Stomach smooth muscle (tissue), 2 donors: ENCODE measurements around the gene NCOR1.
A peak's percentile ranks its signal among the peaks of the same experiment; 100 is the strongest.

Experiments used
- H3K27ac ChIP-seq: one replicate; pipeline ENCODE4 v1.7.0; 2013; ENCODE audit warnings: mild to moderate bottlenecking, low read length, inconsistent platforms
- H3K27me3 ChIP-seq, 2 donors: one replicate each; pipeline ENCODE4 v1.7.0; 2013; ENCODE audit warnings: low read length in 2 of 2; ENCODE audit not compliant: insufficient read depth in 2 of 2, control insufficient read depth in 1 of 2
- H3K36me3 ChIP-seq, 2 donors: one replicate each; pipeline ENCODE4 v1.7.0; 2013; ENCODE audit warnings: low read length in 2 of 2; ENCODE audit not compliant: control insufficient read depth in 2 of 2, insufficient read depth in 2 of 2
- H3K4me1 ChIP-seq: one replicate; pipeline ENCODE4 v1.7.0; 2013; ENCODE audit warnings: low read length; ENCODE audit not compliant: control insufficient read depth, insufficient read depth
- H3K4me3 ChIP-seq, 2 donors: one replicate each; pipeline ENCODE4 v1.7.0; 2013; ENCODE audit warnings: low read length in 2 of 2
- H3K9ac ChIP-seq, 2 donors: one replicate each; pipeline ENCODE4 v1.7.0; 2013; ENCODE audit warnings: low read length in 2 of 2, mild to moderate bottlenecking in 1 of 2
- H3K9me3 ChIP-seq, 2 donors: one replicate each; pipeline ENCODE4 v1.7.0; 2013; ENCODE audit warnings: low read length in 2 of 2; ENCODE audit not compliant: control insufficient read depth in 2 of 2
- donor health status: healthy.
- donor health status: Pancreatic carcinoma.

Gene NCOR1

DNA sequence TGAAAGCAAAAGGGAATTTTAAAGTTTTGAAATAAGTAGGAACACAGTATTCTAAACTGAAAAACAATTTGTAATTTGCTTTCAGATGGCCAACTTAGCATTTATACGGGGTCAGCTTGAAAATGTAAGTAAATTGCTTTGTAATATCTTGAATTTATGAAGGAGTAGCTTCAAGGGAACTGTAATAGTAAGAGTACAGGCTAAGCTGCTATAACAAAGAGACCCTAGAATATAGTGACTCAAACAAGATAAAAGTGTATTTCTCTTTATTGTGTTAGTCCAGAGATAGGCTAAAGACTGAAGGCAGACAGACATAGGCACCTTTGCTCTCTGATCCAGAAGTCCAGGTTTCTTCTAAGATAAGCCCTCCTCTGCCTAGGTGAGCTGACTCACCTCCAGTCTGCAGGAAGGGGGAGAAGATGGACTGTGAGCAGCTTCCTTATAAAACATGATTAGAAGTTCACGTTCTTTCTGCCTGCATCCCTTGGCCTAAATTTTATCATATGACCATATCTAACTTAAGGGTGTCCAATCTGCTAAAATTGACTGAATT lies 212.6 kb downstream of the NCOR1 start:
- Histone ChIP-seq H3K4me1 (peaks cover 11% of the 10 kb centered on the region), H3K9ac (no peak overlapping the region), H3K36me3 (peaks cover 44 to 46% of the 10 kb centered on the region in 2 donors), H3K4me3 (no peak overlapping the region), H3K27me3 (no peaks in the 10 kb centered on the region), H3K27ac (no peak overlapping the region), H3K9me3 (no peaks in the 10 kb centered on the region)

DNA sequence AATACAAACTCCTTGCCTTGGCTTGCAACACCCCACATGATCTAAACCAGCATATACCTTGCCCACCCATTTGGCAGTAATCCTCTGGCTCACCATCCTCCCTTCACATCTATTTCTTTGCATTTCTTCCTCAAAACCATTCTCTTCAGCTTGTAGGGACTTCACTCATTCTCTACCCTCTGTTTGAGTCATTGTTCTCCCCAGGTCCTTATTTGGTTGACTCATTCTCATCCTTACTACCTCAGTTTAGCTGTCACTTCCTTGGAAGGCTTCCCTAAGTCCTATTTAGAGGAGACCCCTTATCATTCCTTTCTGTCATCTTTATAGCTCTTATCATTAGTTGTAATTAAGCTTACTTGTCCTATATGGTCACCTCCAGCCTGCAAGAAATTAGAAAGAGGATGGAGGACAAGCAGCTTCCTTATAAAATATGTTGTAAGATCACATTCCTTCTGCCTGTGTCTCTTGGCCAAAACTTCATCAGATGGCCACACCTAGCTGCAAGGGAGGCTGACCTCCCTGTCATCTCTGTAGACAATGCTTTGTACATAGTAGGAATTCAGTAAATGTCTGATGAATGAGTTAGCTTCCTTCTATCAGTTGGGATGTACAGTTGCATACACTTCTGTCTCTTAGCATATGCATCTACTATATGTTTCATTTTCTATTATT lies 214.0 kb downstream of the NCOR1 start:
- peaks cover 35 to 38% of the 10 kb centered on the region in 2 donors for H3K36me3 ChIP-seq
- peaks cover 11% of the 10 kb centered on the region for H3K4me1 ChIP-seq
- H3K4me3 ChIP-seq: peak overlapping the region in 1 of 2 donors; percentile 86
- no peaks in the 10 kb centered on the region for H3K9me3 ChIP-seq
- H3K9ac ChIP-seq: no peak overlapping the region
- H3K27me3 ChIP-seq: no peaks in the 10 kb centered on the region
- no peak overlapping the region for H3K27ac ChIP-seq

DNA sequence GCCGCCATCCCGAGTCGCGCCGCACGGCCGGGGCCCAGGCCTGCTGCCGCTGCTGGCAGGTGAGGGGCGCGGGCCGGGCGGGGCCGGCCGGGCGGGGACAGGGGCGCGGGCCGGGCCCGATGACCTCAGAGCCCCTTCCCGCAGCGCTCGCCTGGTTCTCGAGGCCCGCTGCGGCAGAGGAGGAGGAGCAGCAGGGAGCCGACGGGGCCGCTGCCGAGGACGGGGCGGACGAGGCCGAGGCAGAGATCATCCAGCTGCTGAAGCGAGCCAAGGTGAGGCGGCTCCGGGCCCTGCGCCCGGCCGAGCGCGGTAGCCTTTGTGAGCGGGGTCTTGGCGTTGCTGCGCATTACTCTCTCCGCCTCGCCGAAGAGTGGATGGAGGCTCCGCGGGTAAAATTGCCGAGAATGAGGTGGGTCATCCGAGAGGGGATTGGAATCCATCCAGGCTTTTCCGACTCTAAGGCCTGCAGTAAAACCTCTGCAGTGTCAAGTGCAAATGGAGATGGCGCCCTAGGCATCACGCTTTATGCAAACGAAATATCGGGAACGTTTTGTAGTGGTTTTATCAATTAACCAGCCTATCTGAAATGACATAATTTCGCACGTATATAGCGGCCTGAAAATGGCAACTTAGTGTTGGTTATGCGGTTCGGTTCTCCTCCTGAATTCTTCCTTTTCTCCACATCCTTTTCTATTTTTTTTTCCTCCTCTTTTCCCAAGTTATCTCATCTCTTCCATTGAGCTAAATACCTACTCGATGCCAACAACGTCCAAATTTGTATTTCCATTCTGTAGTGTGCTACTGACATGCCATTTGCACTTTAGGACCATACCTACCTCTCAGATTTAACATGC lies 215.1 kb downstream of the NCOR1 start:
- Histone ChIP-seq H3K27ac (peak overlapping the region; percentile 91), H3K9me3 (no peaks in the 10 kb centered on the region), H3K4me1 (peaks cover 11% of the 10 kb centered on the region), H3K4me3 (peak overlapping the region; percentile 86 to 88), H3K9ac (peak overlapping the region; percentile 85 to 86), H3K27me3 (no peaks in the 10 kb centered on the region), H3K36me3 (peaks cover 27 to 29% of the 10 kb centered on the region in 2 donors)

DNA sequence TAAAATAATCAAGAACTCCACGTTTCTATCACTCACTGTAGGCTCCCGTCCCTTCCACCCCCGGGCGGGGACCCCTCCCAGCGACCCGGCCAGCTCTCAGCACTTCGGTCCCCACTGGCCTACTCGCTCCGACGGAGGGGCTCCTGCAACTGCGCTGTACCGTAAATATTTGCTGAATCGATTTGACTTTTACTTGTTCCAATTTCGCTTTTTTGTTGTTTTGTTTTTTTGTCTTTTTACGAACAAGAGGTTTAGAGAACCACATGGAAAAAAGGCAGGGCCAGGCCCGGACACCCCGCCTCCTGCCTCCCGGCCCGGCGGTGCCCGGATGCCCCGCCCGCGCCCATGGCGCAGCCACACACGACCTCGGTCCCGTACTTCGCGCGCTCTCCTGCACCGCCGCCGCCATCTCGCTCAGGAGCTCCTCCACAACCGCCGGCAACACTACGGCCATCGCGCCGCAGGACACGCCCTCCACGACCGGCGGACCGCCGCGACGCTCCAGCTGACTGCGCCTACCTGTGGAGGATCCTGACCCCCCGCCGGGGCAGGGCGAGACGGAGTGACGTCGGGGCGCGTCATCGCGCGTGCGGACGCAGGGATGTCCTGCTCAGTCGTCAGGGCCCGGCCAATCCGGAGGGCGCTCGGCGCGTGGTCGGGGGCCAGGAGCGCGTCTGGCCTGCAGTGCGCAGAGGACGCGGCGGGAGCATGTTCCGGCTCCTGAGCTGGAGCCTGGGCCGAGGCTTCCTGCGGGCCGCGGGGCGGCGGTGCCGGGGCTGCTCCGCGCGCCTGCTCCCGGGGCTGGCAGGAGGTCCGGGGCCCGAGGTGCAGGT lies 216.0 kb downstream of the NCOR1 start, which contains the start of the genes TTC19 and ZSWIM7:
Gene TTC19, plus strand, starts transcription at position 684 of the 833 bp plus-strand sequence. Its CDS starts 25 bp downstream, at position 709.
Gene ZSWIM7, minus strand, starts transcription at position 564 of the 833 bp plus-strand sequence. Its CDS starts 110 bp downstream, at position 454.
- Histone ChIP-seq H3K27ac (peak within 1 kb of the TSS; percentile 91), H3K9ac (peak within 1 kb of the TSS; percentile 85 to 86), H3K4me1 (peaks cover 11% of the 10 kb centered on the region), H3K4me3 (peak within 1 kb of the TSS; percentile 86 to 88), H3K9me3 (no peaks in the 10 kb centered on the region), H3K27me3 (no peaks in the 10 kb centered on the region), H3K36me3 (peaks cover 21% of the 10 kb centered on the region in 2 donors)

DNA sequence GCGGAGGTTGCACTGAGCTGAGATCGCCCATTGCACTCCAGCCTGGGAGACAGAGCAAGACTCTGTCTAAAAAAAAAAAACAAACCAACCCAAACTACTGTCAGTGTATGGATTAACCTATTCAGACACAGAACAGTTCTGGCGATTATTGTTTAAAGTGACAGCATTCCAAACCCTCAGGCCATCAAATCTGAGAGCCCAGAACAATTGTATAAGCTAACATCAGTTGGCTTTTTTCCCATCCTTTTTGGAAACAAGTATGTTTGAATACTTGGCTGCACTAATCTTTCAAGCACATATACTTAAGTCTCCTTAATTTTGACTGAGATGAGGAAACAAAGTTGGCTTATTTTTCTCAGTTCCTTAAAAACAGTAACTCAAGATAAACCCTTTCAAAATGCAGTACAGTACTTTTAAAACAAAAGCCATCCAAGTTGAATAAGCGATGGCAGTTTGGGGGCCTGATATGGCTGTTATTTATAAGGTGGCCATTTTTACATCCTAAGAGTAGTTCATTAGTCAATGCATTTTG lies 217.2 kb downstream of the NCOR1 start:
- Histone ChIP-seq H3K9ac (no peak overlapping the region), H3K36me3 (peaks cover 11% of the 10 kb centered on the region in 2 donors), H3K27me3 (no peaks in the 10 kb centered on the region), H3K9me3 (no peaks in the 10 kb centered on the region), H3K4me3 (no peak overlapping the region), H3K4me1 (peaks cover 11% of the 10 kb centered on the region), H3K27ac (no peak overlapping the region)

DNA sequence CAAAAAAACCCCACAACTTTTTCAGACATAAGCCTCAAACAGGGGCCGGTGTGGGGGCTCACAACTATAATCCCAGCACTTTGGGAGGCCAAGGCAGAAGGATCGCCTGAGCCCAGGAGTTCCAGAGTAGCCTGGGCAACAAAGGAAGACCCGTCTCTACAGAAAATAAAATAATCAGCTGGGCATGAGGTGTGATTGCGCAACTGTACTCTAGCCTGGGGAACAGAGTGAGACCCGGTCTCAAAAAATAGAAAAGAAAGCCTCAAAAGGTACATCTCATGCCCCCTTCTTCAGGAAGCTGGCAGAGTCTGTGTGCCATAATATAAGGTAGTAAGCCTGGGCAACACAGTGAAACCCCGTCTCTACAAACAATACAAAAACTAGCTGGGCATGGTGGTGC lies 219.0 kb downstream of the NCOR1 start:
- Histone ChIP-seq H3K9ac (no peak overlapping the region), H3K4me1 (peaks cover 11% of the 10 kb centered on the region), H3K27ac (no peak overlapping the region), H3K4me3 (no peak overlapping the region), H3K9me3 (no peaks in the 10 kb centered on the region), H3K27me3 (no peaks in the 10 kb centered on the region), H3K36me3 (peaks cover 0 to 4% of the 10 kb centered on the region in 2 donors)

DNA sequence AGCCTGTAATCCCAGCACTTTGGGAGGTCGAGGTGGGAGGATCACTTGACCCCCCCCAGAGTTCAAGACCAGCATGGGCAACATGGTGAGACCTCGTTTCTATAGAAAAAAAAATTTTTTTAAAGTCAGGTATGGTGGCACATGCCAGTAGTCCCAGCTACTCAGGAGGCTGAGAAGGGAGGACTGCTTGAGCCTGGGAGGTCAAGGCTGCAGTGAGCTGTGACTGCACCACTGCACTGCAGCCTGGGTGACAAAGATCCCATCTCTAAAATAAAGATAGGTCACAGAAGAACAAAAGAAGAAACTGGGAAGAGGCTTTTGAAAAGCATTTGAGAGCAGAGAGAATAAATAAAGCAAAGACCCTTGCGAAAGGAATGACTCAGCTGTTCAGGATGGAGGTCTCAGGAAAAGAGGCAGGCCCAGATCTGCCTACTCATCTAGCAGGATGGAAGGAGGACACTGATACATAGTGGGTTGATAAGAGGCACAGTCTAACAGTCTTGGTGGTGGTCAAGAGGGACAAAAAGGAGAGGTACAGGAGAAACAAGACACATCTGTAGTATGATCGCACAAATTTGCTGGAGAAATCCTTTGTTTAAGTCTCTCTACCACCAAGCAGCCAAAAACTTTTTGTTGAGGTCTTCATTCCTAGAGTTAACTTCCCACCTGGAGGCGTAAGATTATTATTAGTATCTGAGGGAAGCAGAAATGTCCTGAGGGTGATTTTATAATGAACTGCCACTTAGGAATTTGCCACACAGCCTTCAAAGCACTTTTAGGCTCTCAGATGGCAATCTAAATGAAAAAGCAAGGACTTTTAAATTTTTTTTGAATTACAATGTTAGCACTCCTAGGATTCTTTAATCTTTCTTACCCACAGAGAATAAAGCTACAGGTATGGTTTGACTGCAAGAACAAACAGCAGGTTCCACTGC lies 233.4 kb downstream of the NCOR1 start:
- Histone ChIP-seq H3K27me3 (no peaks in the 10 kb centered on the region), H3K27ac (no peak overlapping the region), H3K4me3 (no peak overlapping the region), H3K4me1 (no peaks in the 10 kb centered on the region), H3K9me3 (no peaks in the 10 kb centered on the region), H3K9ac (no peak overlapping the region), H3K36me3 (peaks cover 29 to 36% of the 10 kb centered on the region in 2 donors)

DNA sequence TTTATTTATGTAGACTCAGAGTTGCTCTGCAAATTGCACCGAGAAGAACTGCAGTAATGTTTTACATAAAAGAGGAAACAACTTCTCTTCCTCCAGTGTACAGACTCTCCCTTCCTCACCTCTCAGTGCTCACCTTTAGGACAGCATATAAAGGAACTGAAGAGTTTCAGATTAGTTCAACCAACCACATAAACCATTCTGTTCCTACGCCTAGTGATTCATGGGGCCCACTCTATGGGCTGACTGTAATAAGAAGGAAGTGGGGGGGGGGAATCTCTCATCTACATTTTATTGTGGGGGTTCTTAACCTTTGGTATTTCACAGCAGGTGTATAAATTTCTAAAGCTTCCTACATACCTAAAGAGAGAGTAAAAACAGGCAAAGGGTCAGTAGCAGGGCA lies 234.1 kb downstream of the NCOR1 start:
- Histone ChIP-seq H3K9ac (no peak overlapping the region), H3K27ac (no peak overlapping the region), H3K4me1 (no peaks in the 10 kb centered on the region), H3K27me3 (no peaks in the 10 kb centered on the region), H3K4me3 (no peak overlapping the region), H3K9me3 (no peaks in the 10 kb centered on the region), H3K36me3 (peaks cover 24 to 33% of the 10 kb centered on the region in 2 donors)
